ENCODE measurements around the gene PPP1R16B. TPM values are rescaled to one million over a fixed set of nuclear protein-coding genes. Genes with fewer than 3 reads are reported as not detected.

The PPP1R16B gene
- total RNA-seq: not detected in 2 replicates
- long read RNA-seq: 0 reads

DNA sequence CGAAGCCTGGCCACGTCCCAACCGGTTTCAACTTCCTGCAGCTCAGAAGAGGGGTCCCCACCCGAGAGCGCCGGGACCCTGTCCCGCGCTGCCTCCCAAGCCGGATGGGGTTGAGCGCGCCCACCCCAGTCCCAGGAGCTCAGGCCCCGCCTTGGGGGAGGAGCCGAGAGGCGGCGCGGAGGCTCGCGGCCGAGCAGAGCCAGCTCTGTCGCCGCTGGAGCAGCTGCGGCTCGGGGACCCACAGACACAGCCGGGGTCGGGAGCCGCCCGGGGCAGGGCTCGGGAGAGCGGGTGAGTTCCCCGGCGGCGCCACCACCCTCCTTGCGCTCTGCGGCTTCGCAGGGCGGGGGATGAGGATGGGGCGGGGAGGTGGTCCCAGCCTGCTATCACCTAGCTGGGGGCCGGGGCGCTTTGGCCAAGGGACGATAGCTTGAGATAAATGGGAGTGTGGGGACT, at the start of gene PPP1R16B:
Gene PPP1R16B, plus strand, starts transcription at position 196 of the 456 bp plus-strand sequence. CDS start 30,229 bp downstream, outside the sequence.
- no peaks in the 10 kb centered on the region for H3K9me3 Mint-ChIP-seq (ENCODE audit: unreplicated experiment)
- peaks cover 5% of the 10 kb centered on the region for H3K4me1 Mint-ChIP-seq (ENCODE audit: unreplicated experiment)
- no peaks in the 10 kb centered on the region for H3K36me3 Mint-ChIP-seq (ENCODE audit: unreplicated experiment)
- peak within 1 kb of the TSS; percentile 67 for H3K4me3 Mint-ChIP-seq (ENCODE audit: unreplicated experiment)
- peaks cover 33% of the 10 kb centered on the region for H3K27me3 Mint-ChIP-seq (ENCODE audit: unreplicated experiment)
- no peak within 1 kb of the TSS for H3K27ac Mint-ChIP-seq (ENCODE audit: unreplicated experiment)
- DNase-seq (ENCODE audit: extremely low spot score, unreplicated experiment): no peak
- TF ChIP-seq, protein P1, sequence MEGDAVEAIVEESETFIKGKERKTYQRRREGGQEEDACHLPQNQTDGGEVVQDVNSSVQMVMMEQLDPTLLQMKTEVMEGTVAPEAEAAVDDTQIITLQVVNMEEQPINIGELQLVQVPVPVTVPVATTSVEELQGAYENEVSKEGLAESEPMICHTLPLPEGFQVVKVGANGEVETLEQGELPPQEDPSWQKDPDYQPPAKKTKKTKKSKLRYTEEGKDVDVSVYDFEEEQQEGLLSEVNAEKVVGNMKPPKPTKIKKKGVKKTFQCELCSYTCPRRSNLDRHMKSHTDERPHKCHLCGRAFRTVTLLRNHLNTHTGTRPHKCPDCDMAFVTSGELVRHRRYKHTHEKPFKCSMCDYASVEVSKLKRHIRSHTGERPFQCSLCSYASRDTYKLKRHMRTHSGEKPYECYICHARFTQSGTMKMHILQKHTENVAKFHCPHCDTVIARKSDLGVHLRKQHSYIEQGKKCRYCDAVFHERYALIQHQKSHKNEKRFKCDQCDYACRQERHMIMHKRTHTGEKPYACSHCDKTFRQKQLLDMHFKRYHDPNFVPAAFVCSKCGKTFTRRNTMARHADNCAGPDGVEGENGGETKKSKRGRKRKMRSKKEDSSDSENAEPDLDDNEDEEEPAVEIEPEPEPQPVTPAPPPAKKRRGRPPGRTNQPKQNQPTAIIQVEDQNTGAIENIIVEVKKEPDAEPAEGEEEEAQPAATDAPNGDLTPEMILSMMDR (IDR thresholded peaks at IDR 0.05): no peak

DNA sequence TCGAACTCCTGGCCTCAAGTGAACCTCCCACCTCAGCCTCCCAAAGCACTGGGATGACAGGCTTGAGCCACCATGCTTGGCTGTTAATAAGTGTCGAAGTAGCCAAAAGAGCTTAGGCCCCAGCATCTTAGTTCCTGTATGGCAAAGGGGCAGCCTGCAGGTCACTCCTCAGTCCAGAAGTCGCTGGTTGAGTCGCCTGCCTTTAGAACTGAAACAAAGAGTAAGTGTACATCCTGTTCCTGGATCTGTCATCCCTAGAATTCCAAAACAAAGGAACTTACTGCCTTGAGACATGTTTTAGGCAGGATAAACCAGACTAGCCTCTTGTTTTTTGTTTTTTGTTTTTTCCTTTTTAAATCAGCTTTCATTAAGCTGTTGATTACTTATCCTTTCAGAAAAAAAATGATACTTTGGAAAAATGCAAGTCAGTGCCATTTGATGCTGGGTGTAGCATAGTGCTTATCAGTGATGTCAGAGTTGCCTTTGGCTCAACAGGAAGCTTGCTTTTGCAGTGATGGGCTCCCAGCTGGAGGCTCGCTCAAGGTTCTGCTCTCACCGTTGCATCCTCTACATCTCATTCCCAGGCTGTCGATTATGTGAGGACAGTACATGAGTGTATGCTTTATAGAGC, 48.2 kb upstream of the PPP1R16B start:
- no peak overlapping the region for H3K27ac Mint-ChIP-seq (ENCODE audit: unreplicated experiment)
- DNase-seq (ENCODE audit: extremely low spot score, unreplicated experiment): no peak
- H3K36me3 Mint-ChIP-seq (ENCODE audit: unreplicated experiment): peaks cover 57% of the 10 kb centered on the region
- no peaks in the 10 kb centered on the region for H3K4me1 Mint-ChIP-seq (ENCODE audit: unreplicated experiment)
- H3K4me3 Mint-ChIP-seq (ENCODE audit: unreplicated experiment): no peak overlapping the region
- H3K27me3 Mint-ChIP-seq (ENCODE audit: unreplicated experiment): no peaks in the 10 kb centered on the region
- TF ChIP-seq, protein P1 (IDR thresholded peaks at IDR 0.05): no peak
- no peaks in the 10 kb centered on the region for H3K9me3 Mint-ChIP-seq (ENCODE audit: unreplicated experiment)

DNA sequence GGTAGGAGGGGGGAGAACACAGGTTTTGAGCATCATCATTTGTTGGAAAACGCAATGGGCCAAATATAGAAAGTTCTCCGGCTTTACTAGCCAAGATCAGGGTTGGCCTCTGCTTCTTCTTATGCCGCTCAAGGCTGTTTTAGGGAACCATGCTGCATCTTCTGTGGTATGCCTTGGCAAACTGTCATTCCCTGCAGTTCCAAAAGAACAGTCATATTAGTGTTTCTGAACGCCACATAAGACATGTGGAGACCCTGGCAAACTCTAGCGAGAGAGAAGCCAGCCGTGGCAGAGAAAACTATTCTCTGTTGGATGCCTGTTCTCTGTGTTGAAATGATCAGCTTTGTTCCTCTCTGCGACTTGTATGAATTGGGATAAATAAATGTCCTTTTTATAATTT, 46.4 kb upstream of the PPP1R16B start:
- peaks cover 63% of the 10 kb centered on the region for H3K36me3 Mint-ChIP-seq (ENCODE audit: unreplicated experiment)
- H3K4me3 Mint-ChIP-seq (ENCODE audit: unreplicated experiment): no peak overlapping the region
- no peaks in the 10 kb centered on the region for H3K9me3 Mint-ChIP-seq (ENCODE audit: unreplicated experiment)
- DNase-seq (ENCODE audit: extremely low spot score, unreplicated experiment): no peak
- no peak overlapping the region for H3K27ac Mint-ChIP-seq (ENCODE audit: unreplicated experiment)
- TF ChIP-seq, protein P1 (IDR thresholded peaks at IDR 0.05): no peak
- peaks cover under 1% of the 10 kb centered on the region for H3K4me1 Mint-ChIP-seq (ENCODE audit: unreplicated experiment)
- no peaks in the 10 kb centered on the region for H3K27me3 Mint-ChIP-seq (ENCODE audit: unreplicated experiment)

DNA sequence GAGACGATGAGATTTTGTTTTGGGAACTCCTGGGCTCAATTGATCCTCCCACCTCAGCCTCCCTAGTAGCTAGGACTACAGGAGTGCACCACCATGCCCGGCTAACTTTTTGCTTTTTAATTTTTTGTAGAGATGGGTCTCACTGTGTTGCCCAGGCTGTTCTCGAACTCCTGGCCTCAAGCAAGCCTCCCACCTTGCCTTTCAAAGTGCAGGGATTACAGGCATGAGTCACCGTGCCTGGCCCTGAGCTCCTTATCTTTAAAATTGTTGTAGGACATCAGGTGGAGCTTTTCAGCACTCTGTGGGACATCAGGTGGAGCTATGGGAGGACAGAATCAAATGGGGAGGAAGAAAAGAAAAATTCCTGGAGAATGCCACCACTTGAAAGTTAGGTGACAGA, 44.5 kb upstream of the PPP1R16B start:
- H3K36me3 Mint-ChIP-seq (ENCODE audit: unreplicated experiment): peaks cover 60% of the 10 kb centered on the region
- no peaks in the 10 kb centered on the region for H3K27me3 Mint-ChIP-seq (ENCODE audit: unreplicated experiment)
- no peaks in the 10 kb centered on the region for H3K9me3 Mint-ChIP-seq (ENCODE audit: unreplicated experiment)
- no peak for DNase-seq (ENCODE audit: extremely low spot score, unreplicated experiment)
- TF ChIP-seq, protein P1 (IDR thresholded peaks at IDR 0.05): no peak
- H3K4me1 Mint-ChIP-seq (ENCODE audit: unreplicated experiment): peaks cover 13% of the 10 kb centered on the region
- no peak overlapping the region for H3K4me3 Mint-ChIP-seq (ENCODE audit: unreplicated experiment)
- H3K27ac Mint-ChIP-seq (ENCODE audit: unreplicated experiment): no peak overlapping the region

DNA sequence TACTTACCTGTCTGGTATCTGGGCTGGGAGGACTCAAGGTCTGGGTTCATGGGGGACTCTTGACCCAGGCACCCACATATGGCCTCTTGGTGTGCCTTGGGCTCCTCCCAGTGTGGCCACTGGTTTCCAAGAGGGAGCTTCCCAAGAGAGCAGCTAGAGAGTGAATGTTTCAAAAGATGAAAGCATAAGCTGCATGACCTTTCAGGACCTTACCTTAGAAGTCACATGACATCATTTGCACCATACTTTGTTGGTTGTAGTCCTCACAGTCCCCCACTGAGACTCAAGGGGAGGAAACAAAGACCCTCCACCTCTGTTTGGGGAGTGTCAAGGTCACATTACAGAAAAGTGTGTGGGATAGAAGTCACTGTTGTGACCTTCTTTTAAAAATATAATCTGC, 43.3 kb upstream of the PPP1R16B start:
- Mint-ChIP-seq H3K27ac (ENCODE audit: unreplicated experiment) (no peak overlapping the region), H3K27me3 (ENCODE audit: unreplicated experiment) (no peaks in the 10 kb centered on the region), H3K4me3 (ENCODE audit: unreplicated experiment) (no peak overlapping the region), H3K9me3 (ENCODE audit: unreplicated experiment) (no peaks in the 10 kb centered on the region), H3K36me3 (ENCODE audit: unreplicated experiment) (peaks cover 61% of the 10 kb centered on the region), H3K4me1 (ENCODE audit: unreplicated experiment) (peaks cover 13% of the 10 kb centered on the region)
- DNase-seq (ENCODE audit: extremely low spot score, unreplicated experiment): no peak
- TF ChIP-seq, protein P1 (IDR thresholded peaks at IDR 0.05): no peak
